HepG2 (cell line): Measurements from ENCODE around the gene CAMK2A.

Experiments
- CBFB ChIP-seq: sonication (generic); formaldehyde crosslinking; IDR thresholded peaks from 2 replicates; pipeline ENCODE4 v1.4.0; 2020; ENCODE audit warnings: missing genetic modification reagents
- ESRRA ChIP-seq: sonication (generic); formaldehyde crosslinking; IDR thresholded peaks from 2 replicates; pipeline ENCODE4 v1.5.1; 2020; ENCODE audit warnings: mild to moderate bottlenecking, low read depth, missing genetic modification reagents
- KDM5A ChIP-seq: fragments of 200-600 bp; sonication (generic); IDR thresholded peaks from 2 replicates; pipeline ENCODE4 v1.7.0; 2018; ENCODE audit warnings: antibody characterized with exemption, mild to moderate bottlenecking, low read length, borderline replicate concordance
- NFKB2 ChIP-seq: sonication (generic); formaldehyde crosslinking; IDR thresholded peaks from 2 replicates; pipeline ENCODE4 v1.4.0; 2020; ENCODE audit warnings: missing genetic modification reagents, borderline replicate concordance
- ZNF468 ChIP-seq: sonication (generic); formaldehyde crosslinking; IDR thresholded peaks from 2 replicates; pipeline ENCODE4 v1.8.0; 2022; ENCODE audit warnings: mild to moderate bottlenecking, moderate library complexity, missing genetic modification reagents
- TF ChIP-seq, protein P1 (sequence below), 2 experiments: IDR thresholded peaks; 2 replicates each; pipeline ENCODE4 v1.6.1; 2011 to 2012; ENCODE audit warnings: low read length in 2 of 2, borderline replicate concordance in 1 of 2, low read depth in 1 of 2, mild to moderate bottlenecking in 1 of 2, moderate library complexity in 1 of 2

DNA sequence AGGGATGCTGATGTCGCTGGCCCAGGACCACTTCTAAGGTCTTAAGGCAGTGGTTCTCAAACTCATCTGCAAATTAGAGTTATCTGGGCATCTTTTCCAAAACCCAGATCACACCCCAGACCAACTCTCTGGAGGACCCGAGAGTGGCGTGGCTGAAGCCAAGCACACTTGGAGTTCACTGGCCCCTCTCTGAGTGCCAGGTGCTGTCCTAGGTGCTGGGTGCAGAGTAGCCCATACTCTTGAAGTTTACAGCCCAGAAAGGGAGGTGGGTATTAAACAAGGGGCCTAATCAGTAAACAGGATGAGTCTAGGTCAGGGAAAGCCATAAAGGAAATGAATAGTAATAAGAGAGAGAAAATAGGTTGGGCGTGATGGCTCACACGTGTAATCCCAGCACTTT is 17.6 kb downstream of the CAMK2A start:
- TF ChIP-seq KDM5A = no peak
- TF ChIP-seq CBFB = no peak
- TF ChIP-seq, protein P1, sequence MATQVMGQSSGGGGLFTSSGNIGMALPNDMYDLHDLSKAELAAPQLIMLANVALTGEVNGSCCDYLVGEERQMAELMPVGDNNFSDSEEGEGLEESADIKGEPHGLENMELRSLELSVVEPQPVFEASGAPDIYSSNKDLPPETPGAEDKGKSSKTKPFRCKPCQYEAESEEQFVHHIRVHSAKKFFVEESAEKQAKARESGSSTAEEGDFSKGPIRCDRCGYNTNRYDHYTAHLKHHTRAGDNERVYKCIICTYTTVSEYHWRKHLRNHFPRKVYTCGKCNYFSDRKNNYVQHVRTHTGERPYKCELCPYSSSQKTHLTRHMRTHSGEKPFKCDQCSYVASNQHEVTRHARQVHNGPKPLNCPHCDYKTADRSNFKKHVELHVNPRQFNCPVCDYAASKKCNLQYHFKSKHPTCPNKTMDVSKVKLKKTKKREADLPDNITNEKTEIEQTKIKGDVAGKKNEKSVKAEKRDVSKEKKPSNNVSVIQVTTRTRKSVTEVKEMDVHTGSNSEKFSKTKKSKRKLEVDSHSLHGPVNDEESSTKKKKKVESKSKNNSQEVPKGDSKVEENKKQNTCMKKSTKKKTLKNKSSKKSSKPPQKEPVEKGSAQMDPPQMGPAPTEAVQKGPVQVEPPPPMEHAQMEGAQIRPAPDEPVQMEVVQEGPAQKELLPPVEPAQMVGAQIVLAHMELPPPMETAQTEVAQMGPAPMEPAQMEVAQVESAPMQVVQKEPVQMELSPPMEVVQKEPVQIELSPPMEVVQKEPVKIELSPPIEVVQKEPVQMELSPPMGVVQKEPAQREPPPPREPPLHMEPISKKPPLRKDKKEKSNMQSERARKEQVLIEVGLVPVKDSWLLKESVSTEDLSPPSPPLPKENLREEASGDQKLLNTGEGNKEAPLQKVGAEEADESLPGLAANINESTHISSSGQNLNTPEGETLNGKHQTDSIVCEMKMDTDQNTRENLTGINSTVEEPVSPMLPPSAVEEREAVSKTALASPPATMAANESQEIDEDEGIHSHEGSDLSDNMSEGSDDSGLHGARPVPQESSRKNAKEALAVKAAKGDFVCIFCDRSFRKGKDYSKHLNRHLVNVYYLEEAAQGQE (IDR thresholded peaks at IDR 0.05; ENCODE audit: borderline replicate concordance in 1 of 2, low read depth in 1 of 2, low read length in 2 of 2) = peak; percentile 31 to 87
- TF ChIP-seq ESRRA (CRISPR knock-in tag) = no peak
- TF ChIP-seq ZNF468 = no peak
- TF ChIP-seq NFKB2 (CRISPR knock-in tag) = no peak
